GM12878 (cell line): ENCODE results near the gene TUBB. TPM values are rescaled to one million over a fixed set of nuclear protein-coding genes. Genes with fewer than 3 reads are reported as not detected.

Experiments
- ATAC-seq: fragments of 200-7000 bp; cut with Tn5 transposase; 3 replicates; pipeline ENCODE4 v1.9.1; 2020; ENCODE audit warnings: mild to moderate bottlenecking, moderate library complexity
- BruUV-seq: library from RNA; stranded (reverse); fragments of 400-500 nt; replicated peaks from 2 replicates; lab custom pipeline; 2021; lab: Mats Ljungman, UMichigan
- CTCF ChIA-PET: fragments of 300-600 bp; sonication (Branson Sonifier 250); formaldehyde crosslinking; extraction: SDS; loops from one replicate; lab custom pipeline; 2021; ENCODE audit warnings: inconsistent platforms; lab: Yijun Ruan, JAX
- POLR2A ChIA-PET: fragments of 350-600 bp; formaldehyde crosslinking; extraction: SDS; loops from one replicate; lab custom pipeline; 2021; ENCODE audit warnings: inconsistent platforms; lab: Charles Lee
- RAD21 ChIA-PET: fragments of 300-600 bp; sonication (Branson Sonifier 250); formaldehyde crosslinking; loops from one replicate; lab custom pipeline; 2023; ENCODE audit warnings: antibody characterized with exemption; ENCODE audit not compliant: unreplicated experiment; lab: Charles Lee
- SMC1A ChIA-PET: fragments of 300-600 bp; sonication (Branson Sonifier 250); formaldehyde crosslinking; loops from one replicate; lab custom pipeline; 2023; ENCODE audit not compliant: unreplicated experiment, uncharacterized antibody; lab: Charles Lee
- DNase-seq: peaks from one replicate; pipeline ENCODE4 v3.0.0-alpha.2; 2011; ENCODE audit warnings: low read depth, low spot score
- FAIRE-seq: peaks from 3 replicates; lab custom pipeline; 2011; peaks lifted over from hg19 to GRCh38; lab: Jason Lieb, UNC
- H2AFZ ChIP-seq: 2 replicates; pipeline ENCODE4 v1.6.0; 2011; ENCODE audit warnings: low read depth, low read length, control low read depth; ENCODE audit not compliant: control insufficient read depth
- H3K27ac ChIP-seq: 2 replicates; pipeline ENCODE4 v1.5.1; 2011; ENCODE audit warnings: control low read depth; ENCODE audit not compliant: control insufficient read depth, insufficient read depth
- H3K27me3 ChIP-seq, 2 experiments: replicated peaks in 1 of 2; 2 replicates each; pipeline versions ENCODE4 v1.6.0 to v1.6.1; 2011; ENCODE audit warnings: low read length in 1 of 2; ENCODE audit not compliant: control insufficient read depth in 2 of 2, insufficient read depth in 2 of 2
- H3K36me3 ChIP-seq, 2 experiments: 2 replicates each; pipeline ENCODE4 v1.5.1; 2011; ENCODE audit warnings: low read length in 1 of 2; ENCODE audit not compliant: control insufficient read depth in 2 of 2, insufficient read depth in 2 of 2
- H3K4me1 ChIP-seq: 2 replicates; pipeline ENCODE4 v1.6.1; 2011; ENCODE audit warnings: mild to moderate bottlenecking, low read length, moderate library complexity, mixed read lengths; ENCODE audit not compliant: control insufficient read depth, insufficient read depth
- H3K4me2 ChIP-seq: 2 replicates; pipeline ENCODE4 v1.6.0; 2011; ENCODE audit warnings: control low read depth; ENCODE audit not compliant: control insufficient read depth, insufficient read depth
- H3K4me3 ChIP-seq: fragments of 200-600 bp; sonication (generic); 2 replicates; pipeline ENCODE4 v1.5.1; 2016
- H3K79me2 ChIP-seq: 2 replicates; pipeline ENCODE4 v1.6.0; 2011; ENCODE audit warnings: low read length; ENCODE audit not compliant: control insufficient read depth, insufficient read depth
- H3K9ac ChIP-seq: 2 replicates; pipeline ENCODE4 v1.8.0; 2011; ENCODE audit warnings: low read length, control low read depth, mixed read lengths; ENCODE audit not compliant: control insufficient read depth, insufficient read depth
- H3K9me3 ChIP-seq: replicated peaks from 3 replicates; pipeline ENCODE4 v1.5.1; 2011; ENCODE audit warnings: mild to moderate bottlenecking, low read length; ENCODE audit not compliant: control insufficient read depth, insufficient read depth
- H4K20me1 ChIP-seq: 2 replicates; pipeline ENCODE4 v1.6.0; 2011; ENCODE audit not compliant: control insufficient read depth, insufficient read depth
- ATF2 ChIP-seq: IDR thresholded peaks from 2 replicates; pipeline ENCODE4 v1.6.1; 2012; ENCODE audit warnings: low read length, inconsistent platforms
- ATF7 ChIP-seq: fragments of 450-650 bp; IDR thresholded peaks from 2 replicates; pipeline ENCODE4 v1.6.1; 2016; ENCODE audit warnings: low read depth, mild to moderate bottlenecking
- DPF2 ChIP-seq: fragments of 450-650 bp; IDR thresholded peaks from 2 replicates; pipeline ENCODE4 v1.6.1; 2017; ENCODE audit warnings: mild to moderate bottlenecking
- EZH2 ChIP-seq: IDR thresholded peaks from 2 replicates; pipeline ENCODE4 v1.6.1; 2012; ENCODE audit warnings: low read depth, mild to moderate bottlenecking, control low read depth, inconsistent platforms, low read length, borderline replicate concordance; ENCODE audit not compliant: control insufficient read depth
- FOS ChIP-seq: IDR thresholded peaks from 3 replicates; pipeline ENCODE4 v1.6.1; 2011; ENCODE audit warnings: borderline replicate concordance; ENCODE audit not compliant: insufficient read length; ENCODE audit errors: extremely low read depth
- GABPA ChIP-seq: IDR thresholded peaks from 2 replicates; pipeline ENCODE4 v1.6.1; 2014; ENCODE audit warnings: antibody characterized with exemption, low read depth, mild to moderate bottlenecking, inconsistent platforms
- IKZF1 ChIP-seq: fragments of 450-650 bp; conservative IDR thresholded peaks from 2 replicates; pipeline ENCODE4 v1.6.1; 2017; ENCODE audit warnings: antibody characterized with exemption, mild to moderate bottlenecking
- IKZF2 ChIP-seq, 2 experiments: fragments of 450-650 bp; IDR thresholded peaks; 2 replicates each; pipeline ENCODE4 v1.6.1; 2017; ENCODE audit warnings: mild to moderate bottlenecking in 2 of 2, moderate library complexity in 2 of 2
- IRF4 ChIP-seq: IDR thresholded peaks from 2 replicates; pipeline ENCODE4 v1.6.1; 2011; ENCODE audit warnings: low read depth, low read length
- KLF5 ChIP-seq: fragments of 450-650 bp; IDR thresholded peaks from 2 replicates; pipeline ENCODE4 v1.6.1; 2014; ENCODE audit warnings: mild to moderate bottlenecking; ENCODE audit not compliant: partially characterized antibody
- LARP7 ChIP-seq: fragments of 450-650 bp; IDR thresholded peaks from 2 replicates; pipeline ENCODE4 v1.6.1; 2017; ENCODE audit warnings: mild to moderate bottlenecking
- MEF2A ChIP-seq: IDR thresholded peaks from 2 replicates; pipeline ENCODE4 v1.6.1; 2011; ENCODE audit warnings: low read depth, mild to moderate bottlenecking, low read length, moderate library complexity; ENCODE audit not compliant: insufficient read depth
- MTA2 ChIP-seq: fragments of 450-650 bp; IDR thresholded peaks from 2 replicates; pipeline ENCODE4 v1.6.1; 2016; ENCODE audit warnings: low read depth, mild to moderate bottlenecking, moderate library complexity
- MXI1 ChIP-seq: fragments of 150-350 bp; IDR thresholded peaks from 2 replicates; pipeline ENCODE4 v1.6.1; 2011; ENCODE audit warnings: low read depth, mild to moderate bottlenecking, inconsistent platforms, low read length, improper control_type of control experiment
- MYC ChIP-seq: IDR thresholded peaks from 2 replicates; pipeline ENCODE4 v1.6.1; 2011; ENCODE audit warnings: mild to moderate bottlenecking, low read length, moderate library complexity, inconsistent platforms; ENCODE audit not compliant: insufficient read depth, insufficient replicate concordance, insufficient read length, severe bottlenecking
- NFYA ChIP-seq: IDR thresholded peaks from 2 replicates; pipeline ENCODE4 v1.6.1; 2011; ENCODE audit warnings: low read depth, mild to moderate bottlenecking, low read length, improper control_type of control experiment, borderline replicate concordance
- NR2F1 ChIP-seq: fragments of 450-650 bp; conservative IDR thresholded peaks from 2 replicates; pipeline ENCODE4 v1.6.1; 2017; ENCODE audit warnings: mild to moderate bottlenecking
- RELA ChIP-seq: fragments of 450-650 bp; IDR thresholded peaks from 2 replicates; pipeline ENCODE4 v1.8.0; 2014; ENCODE audit warnings: borderline replicate concordance; ENCODE audit not compliant: partially characterized antibody
- RFX5 ChIP-seq: IDR thresholded peaks from 2 replicates; pipeline ENCODE4 v1.6.1; 2011; ENCODE audit warnings: low read depth, low read length, improper control_type of control experiment
- RUNX3 ChIP-seq: IDR thresholded peaks from 2 replicates; pipeline ENCODE4 v1.6.1; 2012; ENCODE audit warnings: low read length, inconsistent platforms
- SREBF2 ChIP-seq: IDR thresholded peaks from 2 replicates; pipeline ENCODE4 v1.6.1; 2012; ENCODE audit warnings: mild to moderate bottlenecking, low read length
- SUZ12 ChIP-seq: fragments of 200-600 bp; sonication (generic); IDR thresholded peaks from one replicate; pipeline ENCODE4 v1.6.1; 2018; ENCODE audit warnings: antibody characterized with exemption, mild to moderate bottlenecking; ENCODE audit not compliant: unreplicated experiment
- YY1 ChIP-seq: IDR thresholded peaks from 2 replicates; pipeline ENCODE4 v1.6.1; 2011; ENCODE audit warnings: low read depth, mild to moderate bottlenecking, low read length
- ZNF217 ChIP-seq: fragments of 450-650 bp; IDR thresholded peaks from 2 replicates; pipeline ENCODE4 v1.6.1; 2017; ENCODE audit warnings: antibody characterized with exemption, mild to moderate bottlenecking
- ZNF384 ChIP-seq: IDR thresholded peaks from 2 replicates; pipeline ENCODE4 v1.6.1; 2012; ENCODE audit warnings: low read depth, mild to moderate bottlenecking, low read length, improper control_type of control experiment, borderline replicate concordance
- ZNF622 ChIP-seq: fragments of 450-650 bp; IDR thresholded peaks from 2 replicates; pipeline ENCODE4 v1.6.1; 2017; ENCODE audit warnings: mild to moderate bottlenecking, inconsistent platforms
- WGBS: methylation state at CpG from one replicate; pipeline ENCODE4 v1.1.6; 2016; ENCODE audit warnings: low lambda C conversion rate; ENCODE audit not compliant: insufficient replicate concordance, insufficient coverage; ENCODE audit errors: missing lambda C conversion rate; 5-methylcytosine and 5-hydroxymethylcytosine counted together
- in situ Hi-C: fragments of 300-500 bp; cut with MboI; formaldehyde crosslinking; loops from 9 replicates; pipeline ENCODE4 v1.14.3; 2018; ENCODE audit warnings: mixed read lengths
- intact Hi-C: fragments of 100-400 bp; cut with micrococcal nuclease; formaldehyde crosslinking; loops from one replicate; pipeline ENCODE4 v1.14.2; 2022; ENCODE audit not compliant: unreplicated experiment
- polyA plus RNA-seq, 11 experiments: library from polyadenylated mRNA; depleted of rRNA in 4 of 11; unstranded in 6 of 11; stranded (reverse) in 5 of 11; fragments of >200 nt; fragmentation: Nextera tagmentation in 4 of 11; fragmentation: Illumina TruSeq in 1 of 11; extraction: Ambion mirVana in 4 of 11; extraction: Trizol in 1 of 11; gene quantifications; 1 replicate in 1 of 11; 2 replicates in 10 of 11; pipeline versions ENCODE4 v1.2.1 to v1.2.3, GENCODE V29; 2011 to 2016; ENCODE audit warnings: inconsistent platforms in 2 of 11, missing spikeins in 2 of 11, low read depth in 1 of 11
- total RNA-seq, 4 experiments: library from RNA; depleted of rRNA in 3 of 4; stranded (reverse); fragments of >200 nt in 3 of 4; fragmentation: Illumina TruSeq in 1 of 4; extraction: Trizol in 1 of 4; gene quantifications; 2 replicates each; pipeline versions ENCODE4 v1.2.1 to v1.2.3, GENCODE V29; 2013 to 2021

TUBB gene
- total and polyA plus RNA-seq, 10 of the 15 experiments (the other 5 are each of a cell fraction or from before 2014, with no cell fraction given): 1,039 to 3,052 (median 1,656) TPM

- ChIA-PET SMC1A (interaction anchor here (0.7 to 5.4 kb wide), 11 partner anchors 11 to 121 kb away, joined by 3 to 65 read pairs (median 9); partner anchors contain the start of gene IER3), CTCF (interaction anchor here (0.6 to 4.5 kb wide), 11 partner anchors 11 to 157 kb away, joined by 3 to 39 read pairs (median 4); partner anchors contain the start of genes IER3 and VARS2), RAD21 (interaction anchor here (0.6 to 4.5 kb wide), 11 partner anchors 11 to 145 kb away, joined by 3 to 62 read pairs (median 7); partner anchors contain the start of genes FLOT1 and IER3), POLR2A (interaction anchor here (0.5 to 4.4 kb wide), 13 partner anchors 10 to 156 kb away, joined by 3 to 42 read pairs (median 6); partner anchors contain the start of genes FLOT1, IER3 and VARS2)
- FAIRE-seq (no peak), ATAC-seq (peak; percentile 52), DNase-seq (no peak)
- H3K9me3 ChIP-seq: no peaks in the 10 kb centered on the region; the same call in 2 of the 3 replicates
- peaks cover 22% of the 10 kb centered on the region; the same call in 1 of the 2 replicates for H3K4me1 ChIP-seq
- WGBS: 50% methylated on average over 1 of the region's 1 CpG
- in situ Hi-C loops (no loop called here), intact Hi-C loops (loop anchor here (1.0 kb wide), 1 partner anchor 13 kb away; the partner anchor contains the start of gene IER3)
- H3K27ac ChIP-seq: peak overlapping the region; percentile 31; the same call in 1 of the 2 replicates
- H3K79me2 ChIP-seq: no peaks in the 10 kb centered on the region
- H4K20me1 ChIP-seq: no peaks in the 10 kb centered on the region
- no peak overlapping the region for H3K4me2 ChIP-seq
- no peaks in the 10 kb centered on the region for H3K27me3 ChIP-seq
- H3K4me3 ChIP-seq: no peak overlapping the region
- H2AFZ ChIP-seq: no peak overlapping the region
- H3K9ac ChIP-seq: no peak overlapping the region
- no peaks in the 10 kb centered on the region for H3K36me3 ChIP-seq
- BruUV-seq: no TSS peak
- TF ChIP-seq MEF2A (0 out of 2 replicates have a peak, but pooled peaks have one; percentile 55), NFYA (no peak), SUZ12 (no peak), ATF7 (peak; percentile 66), DPF2 (peak; percentile 19; the same call in 1 of the 2 replicates), KLF5 (no peak), IKZF1 (peak; percentile 53), MYC (no peak), LARP7 (no peak), EZH2 (no peak), MTA2 (no peak), ZNF217 (no peak), RUNX3 (0 out of 2 replicates have a peak, but pooled peaks have one; percentile 18), ZNF384 (no peak), MXI1 (no peak), SREBF2 (no peak), RELA (no peak), GABPA (no peak), IKZF2 (IDR thresholded peaks at IDR 0.05) (peak in 1 of 2 experiments; percentile 14; a peak in 1 of 4 replicates), NR2F1 (peak; percentile 71; the same call in 1 of the 2 replicates), IRF4 (no peak), FOS (no peak), ZNF622 (no peak), RFX5 (no peak), YY1 (no peak), ATF2 (no peak)
These were observed 37.2 kb downstream of the TUBB start for GRCh38 chr6:30757261-30757904.
